Activated naive CD4-positive, alpha-beta T cell treated with anti-CD3 and anti-CD28 coated beads, Interleukin-2, amount 50 U/mL, for 24 hours (primary cell): ENCODE measurements around the gene R3HDM2.

Source experiments
- H3K27ac Mint-ChIP-seq: one replicate; pipeline ENCODE4 v1.8.0; 2021; ENCODE audit warnings: mild to moderate bottlenecking, mixed read lengths
- H3K27me3 Mint-ChIP-seq: one replicate; pipeline ENCODE4 v1.8.0; 2021; ENCODE audit warnings: mixed read lengths
- H3K36me3 Mint-ChIP-seq: one replicate; pipeline ENCODE4 v1.8.0; 2021; ENCODE audit warnings: mixed read lengths
- H3K4me1 Mint-ChIP-seq: one replicate; pipeline ENCODE4 v1.8.0; 2021; ENCODE audit warnings: mixed read lengths
- H3K4me3 Mint-ChIP-seq: one replicate; pipeline ENCODE4 v1.8.0; 2021; ENCODE audit warnings: mild to moderate bottlenecking, mixed read lengths
- H3K9me3 Mint-ChIP-seq: one replicate; pipeline ENCODE4 v1.8.0; 2021; ENCODE audit warnings: mixed read lengths

Gene R3HDM2

DNA sequence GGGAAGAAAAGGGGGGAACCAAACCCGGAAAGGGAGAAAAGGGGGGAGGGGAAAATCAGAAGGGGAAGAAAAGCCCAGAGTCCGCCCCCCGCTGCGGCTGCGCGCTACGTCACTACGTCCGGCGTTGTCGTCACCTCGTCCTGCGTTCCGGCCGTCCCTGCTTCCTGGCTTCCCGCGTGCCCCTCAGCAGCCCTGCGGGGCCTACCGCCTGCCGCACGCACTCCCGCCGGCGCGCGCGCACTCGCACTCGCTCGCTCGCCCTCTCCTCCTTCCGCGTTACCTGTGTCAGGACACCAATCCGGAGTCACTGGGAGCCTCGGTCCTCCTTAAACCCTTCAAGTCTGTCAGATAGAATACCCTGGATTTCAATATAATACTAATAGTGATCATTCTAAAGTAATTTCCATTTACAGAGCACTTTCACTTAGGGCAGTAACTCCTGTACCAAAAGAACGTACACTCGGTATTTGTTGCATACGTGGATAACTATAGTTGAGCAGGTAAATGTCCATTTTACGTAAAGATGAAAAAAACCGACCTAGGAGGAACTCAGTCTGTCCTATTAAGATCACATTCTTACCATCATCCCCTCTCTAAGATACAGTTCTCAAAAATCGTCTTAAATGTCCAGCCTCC, at the start of gene R3HDM2:
TSS of gene R3HDM2 (minus strand) at position 113 of the 636 bp plus-strand sequence. CDS start 120,615 bp downstream, outside the sequence.
- Mint-ChIP-seq H3K4me1 (peaks cover 38% of the 10 kb centered on the region), H3K4me3 (peak within 1 kb of the TSS; percentile 97), H3K9me3 (no peaks in the 10 kb centered on the region), H3K36me3 (no peaks in the 10 kb centered on the region), H3K27ac (peak within 1 kb of the TSS; percentile 100), H3K27me3 (no peaks in the 10 kb centered on the region)

DNA sequence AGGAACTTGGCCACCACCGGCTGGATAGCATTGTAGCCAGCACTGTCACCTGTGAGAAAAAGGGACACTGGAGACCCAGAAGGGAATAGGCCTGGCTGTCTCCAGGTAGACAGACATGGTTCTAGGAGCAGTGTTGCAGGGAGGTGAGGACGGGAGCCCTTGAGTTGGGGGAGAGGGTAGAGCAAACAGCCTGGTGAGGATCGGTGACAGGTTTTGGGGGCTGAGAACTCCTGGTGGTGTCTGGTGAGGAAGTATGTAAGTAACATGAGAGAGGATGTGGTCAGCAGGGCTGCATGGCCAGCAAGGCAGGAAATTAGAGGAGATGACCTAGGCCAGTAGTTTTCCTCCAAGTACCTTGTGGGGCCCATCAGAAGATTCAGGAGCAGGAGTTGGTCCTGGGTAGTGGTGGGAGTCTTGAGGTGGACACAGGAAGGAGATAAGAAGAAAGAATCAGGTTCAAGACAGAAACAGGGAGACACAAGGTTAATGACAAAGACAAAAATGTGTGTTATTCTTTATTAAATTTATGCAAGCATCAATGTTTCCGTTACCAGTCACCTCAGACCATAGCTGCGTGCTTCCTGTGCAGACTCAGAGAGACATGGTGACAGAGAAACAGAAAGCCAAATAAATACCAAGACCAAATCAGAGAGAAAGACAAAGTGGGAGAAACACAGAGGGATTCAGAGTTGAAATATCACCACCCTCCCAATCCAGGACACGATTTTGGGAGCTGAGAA, 48.7 kb upstream of the R3HDM2 start, which contains the start of gene ARHGAP9:
TSS of gene ARHGAP9 (minus strand) at position 491 of the 740 bp plus-strand sequence. CDS start at position 31, 460 bp downstream.
- H3K4me3 Mint-ChIP-seq, result peak within 1 kb of the TSS; percentile 95
- H3K36me3 Mint-ChIP-seq, result peaks cover 2% of the 10 kb centered on the region
- H3K27ac Mint-ChIP-seq, result peak within 1 kb of the TSS; percentile 91
- H3K9me3 Mint-ChIP-seq, result no peaks in the 10 kb centered on the region
- H3K27me3 Mint-ChIP-seq, result no peaks in the 10 kb centered on the region
- H3K4me1 Mint-ChIP-seq, result peaks cover 72% of the 10 kb centered on the region

DNA sequence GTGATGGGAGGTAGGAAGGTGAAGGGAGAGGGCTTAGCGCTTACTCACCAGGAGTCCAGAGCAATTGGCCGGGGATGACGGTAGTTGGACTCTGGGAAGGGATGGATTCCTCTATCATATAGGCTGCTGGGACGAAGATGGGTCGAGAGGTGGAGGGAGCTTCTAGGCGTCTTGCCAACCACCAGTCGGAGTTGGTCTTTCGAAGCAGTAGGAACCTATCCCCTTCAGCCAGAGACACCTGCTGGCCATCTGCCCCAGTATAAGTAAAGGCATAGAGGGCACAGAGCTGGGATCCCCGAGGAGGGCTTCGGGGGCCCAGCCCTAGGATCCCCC, 48.2 kb upstream of the R3HDM2 start:
- no peaks in the 10 kb centered on the region for H3K27me3 Mint-ChIP-seq
- H3K4me1 Mint-ChIP-seq, result peaks cover 77% of the 10 kb centered on the region
- H3K36me3 Mint-ChIP-seq, result peaks cover 7% of the 10 kb centered on the region
- peak overlapping the region; percentile 91 for H3K27ac Mint-ChIP-seq
- peak overlapping the region; percentile 95 for H3K4me3 Mint-ChIP-seq
- no peaks in the 10 kb centered on the region for H3K9me3 Mint-ChIP-seq

DNA sequence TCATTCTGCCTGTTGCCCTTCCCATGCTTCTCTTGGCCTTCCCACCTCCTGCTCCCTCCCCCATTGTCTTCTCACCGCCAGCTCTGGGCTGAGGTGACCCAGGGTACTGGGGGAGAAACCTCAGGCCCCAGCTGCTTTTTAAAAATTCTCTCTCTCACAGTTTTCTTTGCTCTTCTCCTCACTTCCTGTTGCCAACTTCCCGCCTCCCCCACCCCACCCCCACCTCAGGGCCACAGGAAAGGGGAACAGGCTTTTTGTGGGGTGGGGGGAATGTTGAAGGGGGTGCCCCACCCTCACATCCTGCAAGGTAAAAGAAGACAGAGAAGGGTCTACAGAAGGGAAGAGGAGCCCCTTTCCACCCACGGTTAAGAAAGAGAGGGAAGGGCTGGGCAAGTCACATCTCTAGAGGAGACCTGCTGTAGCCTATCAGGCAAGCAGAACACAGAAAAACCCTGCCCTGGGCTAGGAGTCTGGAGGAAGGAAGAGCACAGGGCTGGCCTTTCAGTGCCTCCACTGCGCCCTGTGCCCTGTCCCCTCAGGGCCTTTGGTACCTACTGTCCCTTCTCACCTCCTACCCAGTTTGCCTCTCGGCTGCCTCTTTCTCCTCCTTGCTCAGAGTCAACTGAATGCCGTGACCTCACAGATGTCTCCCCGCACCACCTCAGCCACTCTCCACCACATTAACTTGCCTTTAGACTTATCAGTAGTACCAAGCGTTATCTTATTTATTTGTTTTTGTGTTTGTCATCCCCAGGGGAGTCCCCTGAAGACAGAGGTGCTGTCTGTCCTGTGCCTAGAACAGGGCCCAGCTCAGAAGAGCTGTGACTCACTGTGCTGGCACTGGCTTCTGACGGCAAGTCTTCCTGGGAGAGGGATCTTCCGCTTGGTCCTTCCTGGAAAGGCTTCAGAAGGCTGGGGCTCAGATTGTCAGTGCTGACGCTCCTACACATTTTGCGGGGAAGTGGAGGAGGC, 47.2 kb upstream of the R3HDM2 start:
- Mint-ChIP-seq H3K4me1 (peaks cover 81% of the 10 kb centered on the region), H3K27ac (peak overlapping the region; percentile 91), H3K9me3 (no peaks in the 10 kb centered on the region), H3K36me3 (peaks cover 10% of the 10 kb centered on the region), H3K27me3 (no peaks in the 10 kb centered on the region), H3K4me3 (peak overlapping the region; percentile 95)

DNA sequence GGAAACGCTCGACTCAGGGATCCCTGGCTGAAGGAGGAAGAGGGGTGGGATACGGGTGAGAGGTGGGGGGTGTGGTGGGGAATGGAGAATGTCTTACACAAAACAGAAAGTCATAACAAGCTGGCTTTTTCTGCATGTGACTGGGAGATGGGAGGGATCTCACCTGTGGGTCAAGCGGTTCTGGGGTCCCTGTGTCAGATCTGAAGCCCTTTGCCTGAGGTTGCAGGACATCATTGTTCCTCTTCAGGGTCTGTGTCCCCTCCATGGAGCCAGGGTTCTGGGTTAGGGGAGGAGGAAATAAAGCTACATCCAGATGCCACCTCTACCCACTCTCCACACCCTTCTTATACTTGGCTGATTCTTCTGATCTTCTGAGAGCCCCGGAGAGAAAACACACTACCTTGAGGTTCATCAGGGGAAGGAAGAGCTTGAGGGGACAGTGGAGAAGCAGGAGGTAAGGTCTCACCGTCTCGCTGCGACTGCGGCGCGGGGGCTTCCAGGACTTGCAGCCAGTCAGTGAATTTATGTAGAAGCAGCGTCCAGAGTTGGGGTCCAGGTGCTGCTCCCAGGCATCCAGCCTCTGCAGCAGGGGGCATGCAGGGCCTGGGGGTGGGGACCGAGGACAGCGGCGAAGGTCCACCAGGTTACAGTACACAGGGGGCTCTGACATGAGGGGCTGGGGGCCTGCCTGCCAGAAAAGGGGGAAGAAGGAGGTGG, 46.3 kb upstream of the R3HDM2 start:
- H3K27ac Mint-ChIP-seq, result peak overlapping the region; percentile 91
- peaks cover 88% of the 10 kb centered on the region for H3K4me1 Mint-ChIP-seq
- H3K9me3 Mint-ChIP-seq, result no peaks in the 10 kb centered on the region
- peak overlapping the region; percentile 95 for H3K4me3 Mint-ChIP-seq
- H3K36me3 Mint-ChIP-seq, result peaks cover 10% of the 10 kb centered on the region
- H3K27me3 Mint-ChIP-seq, result no peaks in the 10 kb centered on the region

DNA sequence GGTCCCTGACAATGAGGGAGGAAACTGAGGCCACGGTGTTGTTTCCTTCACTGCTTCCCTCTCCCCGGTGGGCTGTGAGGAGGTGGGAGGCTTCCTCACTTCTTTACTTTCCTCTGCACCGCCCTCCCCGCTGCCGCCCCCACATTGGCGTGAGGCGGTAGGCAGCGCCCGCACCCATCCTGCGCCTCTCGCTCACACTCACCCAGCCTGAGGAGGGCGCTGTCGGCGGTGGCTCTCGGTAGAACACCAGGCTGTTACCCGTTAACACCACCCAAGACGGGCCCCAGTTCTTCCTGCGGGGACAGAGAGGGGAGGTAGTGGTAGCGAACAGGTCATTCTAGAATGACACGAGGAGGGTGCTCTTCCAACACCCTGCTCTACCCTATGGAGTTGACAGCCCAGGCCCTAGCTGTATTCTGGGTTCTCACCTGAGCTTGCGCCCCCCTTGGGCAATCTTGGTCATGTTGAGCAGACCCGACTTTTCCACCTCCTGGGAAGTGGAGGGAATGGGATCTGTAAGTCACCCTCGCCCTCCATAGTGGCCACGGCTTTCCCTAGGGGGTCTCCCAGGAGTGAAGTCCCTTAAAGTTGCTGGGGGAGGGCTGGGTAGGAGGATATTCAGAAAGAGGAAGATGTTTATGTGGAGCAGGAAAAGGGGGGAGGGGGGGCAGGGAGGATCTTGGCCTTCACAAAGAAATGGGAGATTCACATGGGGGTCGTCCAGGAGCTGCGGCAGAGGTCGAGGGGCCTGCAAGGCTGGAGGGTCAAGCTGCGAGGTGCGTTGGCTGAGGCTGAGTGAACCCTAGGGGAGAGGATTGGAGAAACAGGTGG, 45.5 kb upstream of the R3HDM2 start:
- peaks cover 12% of the 10 kb centered on the region for H3K36me3 Mint-ChIP-seq
- no peaks in the 10 kb centered on the region for H3K27me3 Mint-ChIP-seq
- no peaks in the 10 kb centered on the region for H3K9me3 Mint-ChIP-seq
- H3K4me3 Mint-ChIP-seq, result peak overlapping the region; percentile 95
- peak overlapping the region; percentile 91 for H3K27ac Mint-ChIP-seq
- H3K4me1 Mint-ChIP-seq, result peaks cover 88% of the 10 kb centered on the region

DNA sequence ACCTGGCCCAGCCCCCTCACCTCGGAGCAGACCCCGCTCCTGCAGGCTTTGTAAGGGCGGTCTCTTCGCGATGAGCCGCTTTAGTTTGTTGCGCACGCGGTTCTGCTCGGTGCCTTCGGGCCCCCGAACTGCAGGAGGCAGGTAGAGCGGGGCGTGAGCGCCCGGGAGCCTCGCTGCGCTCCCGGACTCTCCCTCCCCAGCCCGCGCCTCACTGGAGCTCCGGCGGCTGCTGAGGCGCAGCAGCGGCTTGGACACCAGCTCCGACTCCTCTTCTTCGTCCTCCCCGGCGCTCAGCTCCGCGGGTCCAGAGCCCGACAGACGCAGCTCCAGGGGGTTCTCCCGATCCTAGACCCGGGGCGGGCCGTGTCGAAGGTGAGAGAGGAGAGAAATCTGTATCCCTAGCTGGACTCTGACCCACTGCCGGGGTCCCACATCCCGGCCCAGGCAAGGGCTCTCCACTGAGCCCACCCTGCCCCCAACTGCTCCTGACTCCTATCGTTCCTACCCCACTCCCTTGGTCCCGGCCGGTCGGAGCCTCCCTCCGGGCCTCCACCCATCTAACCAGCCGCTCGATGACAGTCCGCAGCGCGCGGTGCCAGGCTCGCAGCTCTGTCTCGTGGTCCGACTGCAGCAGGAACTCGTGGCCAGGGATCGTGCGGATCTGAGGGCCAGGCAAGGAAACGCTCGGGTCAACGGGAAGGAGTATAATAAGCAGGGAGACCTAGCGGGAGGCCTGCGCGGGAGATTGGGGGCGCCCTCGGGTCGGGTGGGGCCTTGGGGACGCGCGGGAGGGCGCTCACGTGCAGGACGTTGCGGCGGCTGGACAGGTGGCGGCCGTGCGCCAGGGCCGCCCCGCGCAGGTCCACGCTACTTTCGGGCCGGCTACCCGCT, 44.7 kb upstream of the R3HDM2 start:
- Mint-ChIP-seq H3K4me3 (peak overlapping the region; percentile 95), H3K27ac (peak overlapping the region; percentile 69), H3K27me3 (no peaks in the 10 kb centered on the region), H3K9me3 (no peaks in the 10 kb centered on the region), H3K36me3 (peaks cover 12% of the 10 kb centered on the region), H3K4me1 (peaks cover 85% of the 10 kb centered on the region)

DNA sequence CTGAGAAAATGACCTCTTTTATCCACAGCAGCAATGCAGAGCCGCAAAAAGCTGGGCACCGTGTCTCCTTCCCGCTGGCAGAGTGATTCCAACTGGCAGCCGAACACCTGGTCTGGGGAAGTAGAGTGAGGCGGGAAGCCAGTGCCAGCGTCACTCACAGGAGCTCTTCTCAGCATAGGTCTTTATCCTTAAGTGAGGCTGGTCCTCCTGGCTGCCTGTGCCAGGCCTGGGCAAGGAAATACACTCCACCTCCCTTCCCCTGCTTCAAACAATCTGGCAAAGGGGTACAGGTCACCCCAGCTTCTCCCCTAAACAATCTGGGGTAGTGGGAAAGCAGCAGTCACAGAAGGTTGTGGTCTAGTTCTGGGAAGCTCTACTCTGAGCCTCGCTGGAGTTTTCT, 44.0 kb upstream of the R3HDM2 start:
- no peaks in the 10 kb centered on the region for H3K27me3 Mint-ChIP-seq
- peak overlapping the region; percentile 69 for H3K27ac Mint-ChIP-seq
- H3K36me3 Mint-ChIP-seq, result peaks cover 12% of the 10 kb centered on the region
- H3K4me1 Mint-ChIP-seq, result peaks cover 80% of the 10 kb centered on the region
- peak overlapping the region; percentile 77 for H3K4me3 Mint-ChIP-seq
- H3K9me3 Mint-ChIP-seq, result no peaks in the 10 kb centered on the region

DNA sequence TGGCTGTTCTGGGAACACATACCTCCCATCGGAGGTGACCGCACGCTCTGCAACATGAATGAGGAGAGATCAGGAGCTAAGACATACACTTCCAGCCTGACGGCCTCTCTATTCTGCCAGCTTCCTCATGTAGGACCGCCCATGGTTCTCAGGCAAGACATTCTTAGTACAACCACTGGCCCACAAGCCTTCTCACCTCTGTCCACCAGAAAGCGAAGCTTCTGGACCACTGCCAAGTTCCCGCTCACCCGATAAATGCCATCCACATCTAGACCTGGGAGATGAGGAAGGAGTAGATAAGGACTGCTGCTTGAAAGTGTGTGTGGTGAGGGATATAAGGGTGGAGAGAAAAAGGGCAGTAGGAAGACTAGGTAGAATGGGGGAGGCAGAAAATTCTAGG, 43.6 kb upstream of the R3HDM2 start:
- peak overlapping the region; percentile 77 for H3K4me3 Mint-ChIP-seq
- peaks cover 79% of the 10 kb centered on the region for H3K4me1 Mint-ChIP-seq

DNA sequence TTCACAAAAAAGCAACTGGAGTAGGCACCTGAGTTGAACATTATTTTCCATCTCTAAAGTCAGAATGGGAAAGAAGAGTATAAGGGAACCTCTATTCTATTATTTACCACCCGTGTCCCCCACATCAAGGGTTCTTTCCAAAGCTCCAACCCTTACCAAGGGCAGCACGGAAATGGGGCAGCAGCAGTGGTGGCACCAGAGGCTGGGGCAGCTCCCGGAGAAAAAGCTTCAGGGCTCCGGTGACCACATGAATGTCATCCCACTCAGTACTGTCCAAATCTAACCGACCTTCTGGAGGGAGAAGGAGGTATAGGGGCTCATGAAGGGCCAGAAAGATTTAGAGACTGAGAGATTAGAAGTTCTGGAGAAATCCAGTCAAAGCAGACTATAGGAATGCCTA, 43.0 kb upstream of the R3HDM2 start:
- Mint-ChIP-seq H3K4me1 (peaks cover 74% of the 10 kb centered on the region), H3K27ac (peak overlapping the region; percentile 69), H3K36me3 (peaks cover 12% of the 10 kb centered on the region), H3K9me3 (no peaks in the 10 kb centered on the region), H3K27me3 (no peaks in the 10 kb centered on the region), H3K4me3 (peak overlapping the region; percentile 77)

More for the DNA sequence above, 43.6 kb upstream of the R3HDM2 start:
- Mint-ChIP-seq H3K9me3 (no peaks in the 10 kb centered on the region), H3K36me3 (peaks cover 12% of the 10 kb centered on the region), H3K27ac (peak overlapping the region; percentile 69), H3K27me3 (no peaks in the 10 kb centered on the region)

DNA sequence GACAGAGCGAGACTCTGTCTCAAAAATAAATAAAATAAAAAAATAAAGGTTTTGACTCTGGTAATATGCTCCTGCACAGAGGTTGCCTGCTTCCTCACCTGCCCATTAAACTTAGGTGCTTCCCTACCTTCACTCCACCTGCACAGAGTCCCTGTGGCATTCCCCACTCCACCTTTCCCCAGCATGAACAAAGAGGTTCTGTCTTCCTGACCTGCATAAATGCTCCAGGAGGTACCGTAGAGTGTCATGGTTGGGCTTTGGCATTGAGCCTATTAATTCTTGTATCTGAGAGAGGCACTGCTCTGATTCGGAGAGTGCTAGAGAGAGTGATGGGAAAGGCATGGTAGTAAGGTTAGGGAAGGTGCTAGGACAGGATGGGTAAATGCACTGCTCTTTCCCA, 42.5 kb upstream of the R3HDM2 start:
- Mint-ChIP-seq H3K4me1 (peaks cover 70% of the 10 kb centered on the region), H3K27me3 (no peaks in the 10 kb centered on the region), H3K4me3 (peak overlapping the region; percentile 77), H3K9me3 (no peaks in the 10 kb centered on the region), H3K36me3 (peaks cover 13% of the 10 kb centered on the region), H3K27ac (peak overlapping the region; percentile 48)

DNA sequence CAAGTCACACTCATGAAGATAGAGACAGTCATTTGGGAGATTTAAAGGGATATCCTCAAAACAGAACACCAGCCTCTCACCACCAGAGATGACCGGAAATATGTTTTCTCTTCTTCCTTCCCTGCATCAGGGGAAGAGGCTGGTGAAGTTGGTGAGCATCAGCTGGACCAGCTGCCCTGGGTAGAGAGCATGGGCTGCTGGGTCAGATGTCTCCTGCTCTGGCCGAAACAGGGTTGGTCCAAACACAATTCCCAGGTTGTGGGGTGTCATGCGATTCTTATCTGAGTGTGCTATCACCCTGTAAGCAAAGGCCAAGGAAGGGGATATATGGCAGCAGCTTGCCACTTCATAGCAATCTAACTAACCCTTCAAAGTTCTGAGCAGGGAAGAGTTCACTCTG, 41.5 kb upstream of the R3HDM2 start:
- peaks cover 17% of the 10 kb centered on the region for H3K36me3 Mint-ChIP-seq
- no peaks in the 10 kb centered on the region for H3K9me3 Mint-ChIP-seq
- H3K27ac Mint-ChIP-seq, result peak overlapping the region; percentile 59
- H3K27me3 Mint-ChIP-seq, result no peaks in the 10 kb centered on the region
- no peak overlapping the region for H3K4me3 Mint-ChIP-seq
- H3K4me1 Mint-ChIP-seq, result peaks cover 63% of the 10 kb centered on the region

DNA sequence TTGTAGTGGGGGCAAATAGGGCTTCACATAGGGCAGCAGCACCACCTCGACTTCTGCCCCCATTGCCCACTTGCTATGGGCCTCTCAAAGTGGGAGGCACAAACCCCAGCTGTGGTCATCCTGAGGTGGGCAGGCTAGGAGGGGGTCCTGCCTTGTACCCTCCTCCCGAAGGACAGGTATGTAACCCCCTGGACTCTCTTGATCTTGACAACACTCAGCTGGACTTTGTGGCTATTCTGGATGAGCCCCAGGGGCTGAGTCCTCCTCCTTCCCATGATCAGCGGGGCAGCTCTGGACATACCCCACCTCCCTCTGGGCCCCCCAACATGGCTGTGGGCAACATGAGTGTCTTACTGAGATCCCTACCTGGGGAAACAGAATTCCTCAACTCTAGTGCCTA, 40.8 kb upstream of the R3HDM2 start:
- peaks cover 20% of the 10 kb centered on the region for H3K36me3 Mint-ChIP-seq

More for the DNA sequence above, 40.8 kb upstream of the R3HDM2 start:
- Mint-ChIP-seq H3K4me3 (no peak overlapping the region), H3K9me3 (no peaks in the 10 kb centered on the region), H3K27me3 (no peaks in the 10 kb centered on the region), H3K27ac (no peak overlapping the region), H3K4me1 (peaks cover 56% of the 10 kb centered on the region)
